PFSK-1 (cell line): ENCODE data around the gene KLHL22.

Source experiments
- POLR2AphosphoS5 ChIP-seq: IDR thresholded peaks from 2 replicates; pipeline ENCODE4 v1.6.1; 2012; ENCODE audit warnings: low read depth, mild to moderate bottlenecking, control low read depth, low read length, moderate library complexity
- REST ChIP-seq, 2 experiments: IDR thresholded peaks; 2 replicates each; pipeline versions ENCODE4 v1.6.1 to v1.8.0; 2011 to 2012; ENCODE audit warnings: low read depth in 2 of 2, low read length in 2 of 2, control low read depth in 1 of 2, inconsistent platforms in 1 of 2, mild to moderate bottlenecking in 1 of 2, moderate library complexity in 1 of 2; ENCODE audit not compliant: insufficient read depth in 1 of 2
- TAF1 ChIP-seq: IDR thresholded peaks from 2 replicates; pipeline ENCODE4 v1.6.1; 2012; ENCODE audit warnings: low read length, control low read depth, borderline replicate concordance; ENCODE audit not compliant: insufficient read depth

- TF ChIP-seq POLR2AphosphoS5 (no peak), REST (IDR thresholded peaks at IDR 0.05; ENCODE audit: insufficient read depth in 1 of 2, low read depth in 2 of 2, low read length in 2 of 2) (no peak), TAF1 (no peak)
Observed at GRCh38 chr22:20510811-20511577, 15.4 kb upstream of the KLHL22 start.
